Epithelial cell of proximal tubule (primary cell): Measurements from ENCODE around the gene KIF3C. TPM values are rescaled to one million over a fixed set of nuclear protein-coding genes. Genes with fewer than 3 reads are reported as not detected.
A peak's percentile ranks its signal among the peaks of the same experiment; 100 is the strongest.

ENCODE experiments used
- DNase-seq: peaks from one replicate; pipeline ENCODE4 v3.0.0-alpha.2; 2011; ENCODE audit warnings: low read depth
- H3K4me3 ChIP-seq: 2 replicates; pipeline ENCODE4 v1.5.1; 2011; ENCODE audit warnings: low read depth, mild to moderate bottlenecking, low read length
- total RNA-seq: library from RNA; depleted of rRNA; stranded (reverse); fragments of >200 nt; gene quantifications from 2 replicates; pipeline ENCODE4 v1.2.3, GENCODE V29; 2015
- TF ChIP-seq, protein P1 (sequence below): conservative IDR thresholded peaks from 2 replicates; pipeline ENCODE4 v1.5.1; 2012; ENCODE audit warnings: low read depth, mild to moderate bottlenecking, low read length

KIF3C gene
- total RNA-seq, 1 donor from 2014 or later, result 30.1 TPM

DNA sequence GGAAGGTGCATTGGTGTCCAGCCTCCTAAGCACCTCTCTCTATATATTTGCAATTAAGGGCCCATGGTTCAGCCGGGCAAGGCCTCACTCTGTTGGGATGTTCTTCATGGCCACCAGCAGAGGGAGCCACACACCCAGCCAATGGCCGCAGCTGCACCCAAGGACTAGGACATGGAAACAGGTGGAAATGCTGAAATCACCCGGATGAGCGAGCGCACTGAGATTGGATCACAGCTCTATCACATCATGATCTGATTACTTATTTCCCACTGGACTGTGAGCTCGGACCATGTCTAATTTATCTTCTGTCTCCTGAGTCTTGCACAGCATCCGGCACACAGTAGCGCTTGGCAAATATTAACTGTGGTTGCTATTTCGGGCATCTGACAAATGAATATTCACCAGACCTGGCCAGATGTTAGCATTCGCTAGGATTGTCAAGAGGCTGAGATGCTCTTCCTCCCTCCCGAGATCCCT is 31.2 kb downstream of the KIF3C start:
- TF ChIP-seq, protein P1, sequence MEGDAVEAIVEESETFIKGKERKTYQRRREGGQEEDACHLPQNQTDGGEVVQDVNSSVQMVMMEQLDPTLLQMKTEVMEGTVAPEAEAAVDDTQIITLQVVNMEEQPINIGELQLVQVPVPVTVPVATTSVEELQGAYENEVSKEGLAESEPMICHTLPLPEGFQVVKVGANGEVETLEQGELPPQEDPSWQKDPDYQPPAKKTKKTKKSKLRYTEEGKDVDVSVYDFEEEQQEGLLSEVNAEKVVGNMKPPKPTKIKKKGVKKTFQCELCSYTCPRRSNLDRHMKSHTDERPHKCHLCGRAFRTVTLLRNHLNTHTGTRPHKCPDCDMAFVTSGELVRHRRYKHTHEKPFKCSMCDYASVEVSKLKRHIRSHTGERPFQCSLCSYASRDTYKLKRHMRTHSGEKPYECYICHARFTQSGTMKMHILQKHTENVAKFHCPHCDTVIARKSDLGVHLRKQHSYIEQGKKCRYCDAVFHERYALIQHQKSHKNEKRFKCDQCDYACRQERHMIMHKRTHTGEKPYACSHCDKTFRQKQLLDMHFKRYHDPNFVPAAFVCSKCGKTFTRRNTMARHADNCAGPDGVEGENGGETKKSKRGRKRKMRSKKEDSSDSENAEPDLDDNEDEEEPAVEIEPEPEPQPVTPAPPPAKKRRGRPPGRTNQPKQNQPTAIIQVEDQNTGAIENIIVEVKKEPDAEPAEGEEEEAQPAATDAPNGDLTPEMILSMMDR, result peak; percentile 98
- H3K4me3 ChIP-seq, result no peak overlapping the region
- peak; percentile 90 for DNase-seq

GRCh38 chr2:25948437-25948836 is 33.9 kb downstream of the KIF3C start:
- no peak for DNase-seq
- TF ChIP-seq, protein P1, result no peak
- H3K4me3 ChIP-seq, result no peak overlapping the region

GRCh38 chr2:25941042-25941441 is 41.3 kb downstream of the KIF3C start:
- no peak for DNase-seq
- H3K4me3 ChIP-seq, result no peak overlapping the region
- TF ChIP-seq, protein P1, result no peak

DNA sequence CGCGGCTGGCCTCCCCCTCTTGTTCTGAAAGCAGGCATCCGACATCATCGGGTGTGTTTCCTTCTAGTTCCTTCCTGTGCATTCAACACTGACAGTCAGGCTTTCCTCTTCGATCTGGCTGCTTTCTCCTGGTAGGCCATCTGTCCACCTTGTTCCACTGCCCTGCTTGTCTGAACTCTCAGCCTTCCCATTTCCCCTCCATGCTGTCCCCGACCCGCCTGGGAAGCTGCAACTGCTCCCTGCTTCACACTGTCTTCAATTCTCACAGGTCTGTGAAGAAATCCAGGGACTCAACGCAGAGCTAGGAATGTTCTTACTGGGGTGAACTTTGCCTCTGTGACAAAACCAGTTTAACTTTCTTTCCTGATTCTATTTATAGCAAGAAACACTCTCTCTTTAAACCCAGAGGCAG is 43.0 kb downstream of the KIF3C start:
- H3K4me3 ChIP-seq, result no peak overlapping the region
- DNase-seq, result peak; percentile 6
- TF ChIP-seq, protein P1, result no peak

DNA sequence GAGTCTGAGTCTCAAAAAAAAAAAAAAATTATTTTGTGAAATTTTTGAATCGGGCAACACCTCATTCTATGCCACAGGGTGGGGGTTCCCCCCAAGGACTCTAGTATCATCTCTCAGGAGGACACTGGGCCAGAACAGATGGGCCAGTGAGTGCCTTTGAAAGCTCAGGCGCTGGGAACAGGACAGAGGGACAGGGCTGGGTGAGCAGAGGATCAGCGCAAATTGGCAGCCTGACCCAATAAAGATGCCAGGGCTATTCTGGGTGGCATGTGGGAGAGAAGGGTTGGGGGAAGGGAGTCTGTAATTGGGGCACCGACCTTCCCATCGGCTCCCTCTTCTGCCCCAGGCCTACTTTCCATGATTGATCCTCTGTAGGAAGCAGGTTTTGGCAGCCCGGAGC is 44.0 kb downstream of the KIF3C start:
- no peak for DNase-seq
- TF ChIP-seq, protein P1, result no peak
- no peak overlapping the region for H3K4me3 ChIP-seq

- no peak for DNase-seq
- H3K4me3 ChIP-seq, result no peak overlapping the region
- TF ChIP-seq, protein P1, result no peak
Observed at GRCh38 chr2:25936889-25937545, 45.3 kb downstream of the KIF3C start.

- TF ChIP-seq, protein P1, result no peak
- no peak overlapping the region for H3K4me3 ChIP-seq
- no peak for DNase-seq
Observed at GRCh38 chr2:25933622-25934021, 48.7 kb downstream of the KIF3C start.
